Neural progenitor cell (in vitro differentiated cells): Measurements from ENCODE around the gene IGFN1.

Experiments
- CTCF ChIP-seq: fragments of 200-600 bp; sonication (generic); IDR thresholded peaks from 2 replicates; pipeline ENCODE4 v1.5.1; 2017; ENCODE audit warnings: antibody characterized with exemption, mild to moderate bottlenecking
- EZH2 ChIP-seq: fragments of 200-600 bp; sonication (generic); IDR thresholded peaks from 2 replicates; pipeline ENCODE4 v1.6.1; 2017; ENCODE audit warnings: antibody characterized with exemption, mild to moderate bottlenecking, moderate library complexity
- EZH2phosphoT487 ChIP-seq: fragments of 200-600 bp; sonication (generic); IDR thresholded peaks from 2 replicates; pipeline ENCODE4 v1.6.1; 2017; ENCODE audit warnings: antibody characterized with exemption

GRCh38 chr1:201214461-201214860 is 23.8 kb downstream of the IGFN1 start:
- peak; percentile 52 for TF ChIP-seq CTCF
- TF ChIP-seq EZH2 = no peak
- TF ChIP-seq EZH2phosphoT487 = no peak
